Panc1 (cell line): ENCODE results near the gene ABCG2. TPM values are rescaled to one million over a fixed set of nuclear protein-coding genes. Genes with fewer than 3 reads are reported as not detected.

Experiments
- ATAC-seq: fragments of 200-7000 bp; cut with Tn5 transposase; 2 replicates; pipeline ENCODE4 v1.9.1; 2020; ENCODE audit warnings: mild to moderate bottlenecking, moderate library complexity
- BruUV-seq: library from RNA; stranded (reverse); fragments of 400-500 nt; replicated peaks from 2 replicates; lab custom pipeline; 2021; lab: Mats Ljungman, UMichigan
- CTCF ChIA-PET: fragments of 300-600 bp; sonication (Branson Sonifier 250); formaldehyde crosslinking; loops from one replicate; lab custom pipeline; 2022; ENCODE audit warnings: antibody characterized with exemption; lab: Charles Lee
- POLR2A ChIA-PET: fragments of 300-600 bp; sonication (Branson Sonifier 250); formaldehyde crosslinking; loops from one replicate; lab custom pipeline; 2022; ENCODE audit warnings: antibody characterized with exemption; lab: Charles Lee
- DNase-seq: peaks from one replicate; pipeline ENCODE4 v3.0.0-alpha.2; 2010; ENCODE audit warnings: low read depth, low spot score
- H3K27ac ChIP-seq: 2 replicates; pipeline ENCODE4 v1.5.1; 2011; ENCODE audit warnings: mild to moderate bottlenecking, low read length, inconsistent platforms
- H3K27me3 ChIP-seq: fragments of 200-500 bp; sonication (Bioruptor generic); 2 replicates; pipeline ENCODE4 v1.6.0; 2014; ENCODE audit warnings: low read length, inconsistent platforms; ENCODE audit not compliant: control insufficient read depth, insufficient read depth
- H3K36me3 ChIP-seq: fragments of 200-500 bp; sonication (Bioruptor generic); 2 replicates; pipeline ENCODE4 v1.5.1; 2014; ENCODE audit warnings: inconsistent platforms, mild to moderate bottlenecking, low read length, moderate library complexity; ENCODE audit not compliant: control insufficient read depth, insufficient read depth
- H3K4me1 ChIP-seq: 2 replicates; pipeline ENCODE4 v1.5.1; 2011; ENCODE audit warnings: inconsistent platforms, mild to moderate bottlenecking, low read length, moderate library complexity; ENCODE audit not compliant: control insufficient read depth, insufficient read depth
- H3K4me3 ChIP-seq, 2 experiments: 2 replicates each; pipeline ENCODE4 v1.5.1; 2011 to 2012; ENCODE audit warnings: low read depth in 2 of 2, low read length in 2 of 2, mild to moderate bottlenecking in 2 of 2, inconsistent platforms in 1 of 2, moderate library complexity in 1 of 2
- H3K9me3 ChIP-seq: fragments of 200-500 bp; sonication (Bioruptor generic); 2 replicates; pipeline ENCODE4 v1.5.1; 2014; ENCODE audit warnings: low read depth, mild to moderate bottlenecking, inconsistent platforms, low read length, moderate library complexity; ENCODE audit not compliant: control insufficient read depth, insufficient read depth
- CTCF ChIP-seq: fragments of 450-650 bp; IDR thresholded peaks from 2 replicates; pipeline ENCODE4 v1.5.1; 2017; ENCODE audit warnings: mild to moderate bottlenecking
- POLR2AphosphoS5 ChIP-seq: IDR thresholded peaks from 2 replicates; pipeline ENCODE4 v1.6.1; 2012; ENCODE audit warnings: mild to moderate bottlenecking, low read depth, low read length, moderate library complexity
- SIN3A ChIP-seq: IDR thresholded peaks from 2 replicates; pipeline ENCODE4 v1.6.1; 2012; ENCODE audit warnings: low read depth, mild to moderate bottlenecking, low read length, moderate library complexity, borderline replicate concordance; ENCODE audit not compliant: insufficient read depth
- TCF7L2 ChIP-seq: IDR thresholded peaks from 2 replicates; pipeline ENCODE4 v1.6.1; 2011; ENCODE audit warnings: mild to moderate bottlenecking, low read depth, low read length, inconsistent platforms
- in situ Hi-C: cut with HindIII; loops from 2 replicates; pipeline ENCODE4 v1.10.0; 2016; ENCODE audit warnings: low sequenced_read_pairs, low pct_unique_long_range_greater_than_20kb
- intact Hi-C: fragments of 100-400 bp; cut with micrococcal nuclease; formaldehyde crosslinking; loops from one replicate; pipeline ENCODE4 v1.10.0; 2022; ENCODE audit not compliant: unreplicated experiment
- total RNA-seq: library from RNA; stranded (reverse); gene quantifications from one replicate; pipeline ENCODE4 v1.2.1, GENCODE V29; 2021; ENCODE audit not compliant: unreplicated experiment
- TF ChIP-seq, protein P1 (sequence below), 2 experiments: IDR thresholded peaks; 2 replicates each; pipeline ENCODE4 v1.6.1; 2011 to 2012; ENCODE audit warnings: low read depth in 2 of 2, control low read depth in 1 of 2, low read length in 1 of 2, mild to moderate bottlenecking in 1 of 2, moderate library complexity in 1 of 2; ENCODE audit not compliant: insufficient read depth in 1 of 2

Gene ABCG2
- total RNA-seq, 1 experiment from 2014 or later, result 63.3 TPM

DNA sequence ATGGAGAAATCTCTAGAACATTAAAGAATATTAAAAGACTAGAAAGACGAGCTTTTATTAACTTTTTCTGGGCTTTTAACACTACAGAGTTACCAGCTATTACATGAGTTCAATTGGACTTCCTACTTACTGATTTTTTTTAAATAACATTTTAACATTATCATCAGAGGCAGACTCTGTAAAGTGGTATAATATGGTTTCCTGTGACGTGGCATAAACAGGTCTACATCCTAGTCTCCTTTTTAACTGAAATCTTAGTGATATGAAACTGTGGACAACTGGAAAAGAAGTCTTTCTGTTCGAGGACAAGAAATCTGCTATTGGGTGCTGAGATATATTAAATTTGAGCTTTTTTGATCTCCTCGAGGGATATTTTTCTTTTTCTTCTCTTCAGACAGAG lies 48.7 kb upstream of the ABCG2 start:
- TF ChIP-seq POLR2AphosphoS5, result no peak
- no peak for TF ChIP-seq CTCF
- TF ChIP-seq, protein P1, sequence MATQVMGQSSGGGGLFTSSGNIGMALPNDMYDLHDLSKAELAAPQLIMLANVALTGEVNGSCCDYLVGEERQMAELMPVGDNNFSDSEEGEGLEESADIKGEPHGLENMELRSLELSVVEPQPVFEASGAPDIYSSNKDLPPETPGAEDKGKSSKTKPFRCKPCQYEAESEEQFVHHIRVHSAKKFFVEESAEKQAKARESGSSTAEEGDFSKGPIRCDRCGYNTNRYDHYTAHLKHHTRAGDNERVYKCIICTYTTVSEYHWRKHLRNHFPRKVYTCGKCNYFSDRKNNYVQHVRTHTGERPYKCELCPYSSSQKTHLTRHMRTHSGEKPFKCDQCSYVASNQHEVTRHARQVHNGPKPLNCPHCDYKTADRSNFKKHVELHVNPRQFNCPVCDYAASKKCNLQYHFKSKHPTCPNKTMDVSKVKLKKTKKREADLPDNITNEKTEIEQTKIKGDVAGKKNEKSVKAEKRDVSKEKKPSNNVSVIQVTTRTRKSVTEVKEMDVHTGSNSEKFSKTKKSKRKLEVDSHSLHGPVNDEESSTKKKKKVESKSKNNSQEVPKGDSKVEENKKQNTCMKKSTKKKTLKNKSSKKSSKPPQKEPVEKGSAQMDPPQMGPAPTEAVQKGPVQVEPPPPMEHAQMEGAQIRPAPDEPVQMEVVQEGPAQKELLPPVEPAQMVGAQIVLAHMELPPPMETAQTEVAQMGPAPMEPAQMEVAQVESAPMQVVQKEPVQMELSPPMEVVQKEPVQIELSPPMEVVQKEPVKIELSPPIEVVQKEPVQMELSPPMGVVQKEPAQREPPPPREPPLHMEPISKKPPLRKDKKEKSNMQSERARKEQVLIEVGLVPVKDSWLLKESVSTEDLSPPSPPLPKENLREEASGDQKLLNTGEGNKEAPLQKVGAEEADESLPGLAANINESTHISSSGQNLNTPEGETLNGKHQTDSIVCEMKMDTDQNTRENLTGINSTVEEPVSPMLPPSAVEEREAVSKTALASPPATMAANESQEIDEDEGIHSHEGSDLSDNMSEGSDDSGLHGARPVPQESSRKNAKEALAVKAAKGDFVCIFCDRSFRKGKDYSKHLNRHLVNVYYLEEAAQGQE (IDR thresholded peaks at IDR 0.05; ENCODE audit: insufficient read depth in 1 of 2, low read depth in 2 of 2, low read length in 1 of 2), result no peak
- no peak for TF ChIP-seq SIN3A
- no peak for TF ChIP-seq TCF7L2
- Histone ChIP-seq H3K27me3 (no peaks in the 10 kb centered on the region), H3K9me3 (no peaks in the 10 kb centered on the region), H3K27ac (no peak overlapping the region), H3K4me1 (no peaks in the 10 kb centered on the region; the same call in 1 of the 2 replicates), H3K4me3 (no peak overlapping the region), H3K36me3 (no peaks in the 10 kb centered on the region)
- CTCF ChIA-PET, result no interaction called here
- ATAC-seq (no peak), DNase-seq (no peak)
- intact Hi-C loops, result no loop called here
- POLR2A ChIA-PET, result no interaction called here
- in situ Hi-C loops, result no loop called here
- no TSS peak for BruUV-seq

DNA sequence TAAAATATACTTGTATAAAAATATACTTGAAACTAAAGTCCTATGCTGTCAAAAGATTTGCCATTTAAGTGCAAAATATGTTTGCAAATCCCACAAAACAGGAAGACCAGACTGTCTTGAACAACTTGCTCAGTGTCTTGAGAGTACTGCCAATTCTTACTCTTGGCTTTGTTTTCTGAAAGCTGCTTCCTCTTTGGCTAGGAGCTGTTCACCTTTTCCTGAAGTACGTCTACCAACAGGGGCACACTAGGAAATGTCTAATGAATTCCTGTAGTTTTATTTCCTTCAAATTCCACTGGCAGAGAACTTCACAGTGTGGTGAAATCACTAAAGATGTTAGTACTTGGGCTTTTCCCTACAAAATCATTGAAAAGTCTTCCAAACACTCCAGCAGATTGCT lies 46.4 kb upstream of the ABCG2 start:
- Histone ChIP-seq H3K4me1 (no peaks in the 10 kb centered on the region; the same call in 1 of the 2 replicates), H3K27me3 (no peaks in the 10 kb centered on the region), H3K36me3 (no peaks in the 10 kb centered on the region), H3K9me3 (no peaks in the 10 kb centered on the region), H3K27ac (no peak overlapping the region; the same call in 1 of the 2 replicates), H3K4me3 (no peak overlapping the region)
- BruUV-seq, result no TSS peak
- TF ChIP-seq TCF7L2 (no peak), POLR2AphosphoS5 (no peak), SIN3A (no peak), CTCF (no peak)
- TF ChIP-seq, protein P1 (IDR thresholded peaks at IDR 0.05; ENCODE audit: insufficient read depth in 1 of 2, low read depth in 2 of 2, low read length in 1 of 2), result no peak
- in situ Hi-C loops, result no loop called here
- CTCF ChIA-PET, result no interaction called here
- ATAC-seq (no peak), DNase-seq (no peak)
- POLR2A ChIA-PET, result no interaction called here
- intact Hi-C loops, result no loop called here
